ENCODE data around the gene VIPR2. TPM values are rescaled to one million over a fixed set of nuclear protein-coding genes. Genes with fewer than 3 reads are reported as not detected.
A peak's percentile ranks its signal among the peaks of the same experiment; 100 is the strongest.
"Not testable (repeated sequence)": the region's sequence is repeated elsewhere in the genome, so short reads cannot be mapped to it uniquely, and the experiment has no call there.

VIPR2 gene
- total and polyA plus RNA-seq, 10 donors: 0.41 to 1.4 (median 0.64) TPM

DNA sequence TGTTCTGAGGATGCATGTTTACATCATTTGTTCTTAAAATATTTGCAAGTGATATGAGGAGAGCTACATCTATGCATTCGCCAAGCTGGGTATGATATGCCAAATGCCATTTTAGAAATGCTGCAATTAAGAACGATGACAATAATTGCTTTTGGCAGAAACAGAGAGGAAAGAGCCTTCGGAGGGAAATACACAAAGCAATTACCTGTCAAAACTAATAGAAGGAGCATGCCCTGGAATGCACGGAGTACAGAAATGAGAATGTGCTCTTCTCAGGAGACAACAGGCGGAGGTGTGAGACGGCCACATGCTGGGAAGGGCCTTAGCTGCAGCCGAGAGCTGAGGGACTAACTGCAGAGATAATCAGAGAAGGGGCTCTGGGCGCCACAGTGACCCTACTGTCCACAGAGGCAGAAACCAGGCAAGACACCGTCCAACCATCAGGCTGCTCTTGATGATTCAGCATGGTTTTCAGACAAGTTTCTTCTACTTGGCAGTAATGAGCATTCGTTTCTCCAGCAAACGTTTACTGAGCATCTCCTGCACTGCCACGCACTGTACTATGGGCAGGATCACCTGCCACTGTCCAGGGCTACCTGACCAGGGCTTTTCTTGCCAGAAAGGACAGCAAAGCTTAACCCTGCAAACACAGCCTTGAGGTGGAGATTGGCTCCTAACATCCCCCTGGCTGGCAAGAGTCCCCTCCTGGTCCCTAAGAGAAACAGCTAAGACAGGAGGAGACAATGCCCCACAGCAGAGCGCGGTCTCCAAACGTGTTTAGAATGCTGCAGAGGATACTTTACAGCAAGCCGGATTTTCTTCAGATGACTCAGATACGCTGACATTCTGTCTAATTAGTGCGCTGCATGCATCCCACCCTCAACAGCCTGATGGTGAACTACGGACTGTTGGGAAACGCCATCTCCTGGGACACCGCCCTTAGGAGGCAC lies 18.1 kb downstream of the VIPR2 start:
- TF ChIP-seq, protein P1, sequence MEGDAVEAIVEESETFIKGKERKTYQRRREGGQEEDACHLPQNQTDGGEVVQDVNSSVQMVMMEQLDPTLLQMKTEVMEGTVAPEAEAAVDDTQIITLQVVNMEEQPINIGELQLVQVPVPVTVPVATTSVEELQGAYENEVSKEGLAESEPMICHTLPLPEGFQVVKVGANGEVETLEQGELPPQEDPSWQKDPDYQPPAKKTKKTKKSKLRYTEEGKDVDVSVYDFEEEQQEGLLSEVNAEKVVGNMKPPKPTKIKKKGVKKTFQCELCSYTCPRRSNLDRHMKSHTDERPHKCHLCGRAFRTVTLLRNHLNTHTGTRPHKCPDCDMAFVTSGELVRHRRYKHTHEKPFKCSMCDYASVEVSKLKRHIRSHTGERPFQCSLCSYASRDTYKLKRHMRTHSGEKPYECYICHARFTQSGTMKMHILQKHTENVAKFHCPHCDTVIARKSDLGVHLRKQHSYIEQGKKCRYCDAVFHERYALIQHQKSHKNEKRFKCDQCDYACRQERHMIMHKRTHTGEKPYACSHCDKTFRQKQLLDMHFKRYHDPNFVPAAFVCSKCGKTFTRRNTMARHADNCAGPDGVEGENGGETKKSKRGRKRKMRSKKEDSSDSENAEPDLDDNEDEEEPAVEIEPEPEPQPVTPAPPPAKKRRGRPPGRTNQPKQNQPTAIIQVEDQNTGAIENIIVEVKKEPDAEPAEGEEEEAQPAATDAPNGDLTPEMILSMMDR (IDR thresholded peaks at IDR 0.05 in 8 of 11, conservative IDR thresholded peaks at IDR 0.05 in 3 of 11): no peak
- no peak for TF ChIP-seq POLR2A (IDR thresholded peaks at IDR 0.05)
- TF ChIP-seq POLR2AphosphoS5 (IDR thresholded peaks at IDR 0.05): no peak
- Histone ChIP-seq H3K4me3 (no peak overlapping the region), H3K9me3 (peaks cover 0 to 6% (median 0%) of the 10 kb centered on the region in 8 donors), H3K36me3 (no peaks in the 10 kb centered on the region), H3K4me1 (no peaks in the 10 kb centered on the region), H3K27me3 (replicated peaks in 1 of 7) (peaks cover 0 to 33% (median 0%) of the 10 kb centered on the region in 7 donors), H3K27ac (no peak overlapping the region)
- peak; percentile 38 for DNase-seq
- 80 to 87% (median 84%) methylated on average over 21 of the region's 21 CpGs for WGBS, 5 donors
- intact Hi-C loops (cut with DNase I; ENCODE audit: low total_unique reads): no loop called here

DNA sequence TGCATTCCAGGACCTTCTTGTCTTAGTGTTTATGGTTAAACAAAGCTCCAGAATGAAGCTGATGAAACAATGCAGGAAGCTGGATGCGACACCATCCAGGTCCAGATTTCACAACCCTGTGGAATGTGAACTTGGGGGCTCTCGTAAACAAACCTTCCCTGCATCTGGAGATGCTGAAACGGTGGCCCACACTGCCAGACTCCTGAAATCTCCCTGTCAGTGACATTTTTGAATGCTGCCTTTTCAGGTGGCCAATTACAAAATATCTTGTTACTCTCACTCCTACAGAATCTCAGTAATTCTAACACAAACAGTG lies 18.8 kb downstream of the VIPR2 start:
- intact Hi-C loops (cut with DNase I; ENCODE audit: low total_unique reads): no loop called here
- peaks cover 0 to 8% (median 0%) of the 10 kb centered on the region in 8 donors for H3K9me3 ChIP-seq
- no peak overlapping the region for H3K4me3 ChIP-seq
- H3K27me3 ChIP-seq (replicated peaks in 1 of 7): peaks cover 0 to 37% (median 0%) of the 10 kb centered on the region in 7 donors
- H3K27ac ChIP-seq: no peak overlapping the region
- H3K4me1 ChIP-seq: no peaks in the 10 kb centered on the region
- TF ChIP-seq POLR2A (IDR thresholded peaks at IDR 0.05): no peak
- TF ChIP-seq POLR2AphosphoS5 (IDR thresholded peaks at IDR 0.05): no peak
- TF ChIP-seq, protein P1 (IDR thresholded peaks at IDR 0.05 in 8 of 11, conservative IDR thresholded peaks at IDR 0.05 in 3 of 11): no peak
- 42 to 73% (median 56%) methylated on average over 3 of the region's 3 CpGs for WGBS, 5 donors
- DNase-seq: no peak
- H3K36me3 ChIP-seq: no peaks in the 10 kb centered on the region

DNA sequence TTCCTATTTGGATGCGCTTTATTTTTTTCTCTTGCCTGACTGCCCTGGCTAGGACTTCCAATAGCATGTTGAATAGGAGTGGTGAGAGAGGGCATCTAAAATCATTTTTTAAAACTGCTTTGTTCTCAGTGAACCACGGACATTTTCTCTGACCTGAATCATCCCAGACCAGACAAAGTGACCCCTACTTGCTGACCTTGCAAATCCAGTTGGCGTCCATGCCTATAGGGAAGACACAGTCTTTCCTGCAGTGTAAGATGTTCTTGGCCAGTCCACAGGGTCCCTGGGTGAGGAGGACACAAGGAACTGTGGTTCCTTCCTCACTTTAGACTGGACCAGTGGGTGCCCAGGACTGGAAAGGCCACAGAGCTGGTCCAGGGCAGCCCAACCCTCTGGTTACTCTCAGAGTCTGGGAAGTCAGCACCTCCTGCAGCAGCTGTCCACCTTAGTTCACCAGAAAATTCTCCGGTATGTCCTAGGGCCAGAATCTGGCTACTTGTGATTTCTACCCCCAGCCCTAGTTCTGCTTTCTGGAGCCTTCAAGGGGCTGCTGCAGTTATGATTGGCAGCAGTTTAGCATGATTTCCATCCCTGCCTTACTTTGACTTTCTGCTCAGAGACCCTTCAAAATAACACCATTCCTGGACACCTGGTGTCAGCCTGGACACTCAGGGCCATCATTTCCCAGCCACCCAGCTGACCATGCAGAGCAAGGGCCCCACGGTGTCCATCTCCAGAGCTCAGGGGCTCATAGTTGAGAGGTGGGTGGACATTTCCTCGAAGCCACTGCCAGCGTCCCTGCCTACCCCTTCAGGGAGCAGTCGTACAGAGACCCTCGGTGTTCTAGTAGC lies 19.3 kb downstream of the VIPR2 start:
- Histone ChIP-seq H3K4me3 (no peak overlapping the region), H3K9me3 (peaks cover 0 to 8% (median 0%) of the 10 kb centered on the region in 8 donors), H3K4me1 (no peaks in the 10 kb centered on the region), H3K36me3 (no peaks in the 10 kb centered on the region), H3K27ac (no peak overlapping the region), H3K27me3 (replicated peaks in 1 of 7) (peaks cover 0 to 41% (median 0%) of the 10 kb centered on the region in 7 donors)
- peak; percentile 42 for DNase-seq
- intact Hi-C loops (cut with DNase I; ENCODE audit: low total_unique reads): no loop called here
- TF ChIP-seq, protein P1 (IDR thresholded peaks at IDR 0.05 in 8 of 11, conservative IDR thresholded peaks at IDR 0.05 in 3 of 11): no peak
- TF ChIP-seq POLR2AphosphoS5 (IDR thresholded peaks at IDR 0.05): no peak
- TF ChIP-seq POLR2A (IDR thresholded peaks at IDR 0.05): no peak
- 69 to 90% (median 77%) methylated on average over 9 of the region's 9 CpGs for WGBS, 5 donors

DNA sequence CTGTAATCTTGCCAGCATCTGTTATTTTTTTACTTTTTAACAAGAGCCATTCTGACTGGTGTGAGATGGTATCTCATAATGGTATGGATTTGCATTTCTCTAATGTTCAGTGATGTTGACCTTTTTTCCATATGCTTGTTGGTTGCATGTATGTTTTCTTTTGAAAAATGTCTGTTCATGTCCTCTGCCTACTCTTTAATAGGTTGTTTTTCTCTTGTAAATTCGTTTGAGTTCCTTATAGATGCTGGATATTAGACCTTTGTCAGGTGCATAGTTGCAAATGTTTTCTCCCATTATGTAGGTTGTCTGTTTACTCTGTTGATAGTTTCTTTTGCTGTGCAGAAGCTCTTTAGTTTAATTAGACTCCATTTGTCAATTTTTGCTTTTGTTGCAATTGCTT lies 20.9 kb downstream of the VIPR2 start:
- H3K4me3 ChIP-seq; H3K4me1 ChIP-seq; DNase-seq; H3K36me3 ChIP-seq; H3K9me3 ChIP-seq; intact Hi-C loops (cut with DNase I; ENCODE audit: low total_unique reads); H3K27ac ChIP-seq: not testable (repeated sequence)
- H3K27me3 ChIP-seq (replicated peaks in 1 of 7): peaks cover 0 to 54% (median 0%) of the 10 kb centered on the region in 7 donors
- 40 to 78% (median 50%) methylated on average over 1 of the region's 1 CpG for WGBS, 5 donors

DNA sequence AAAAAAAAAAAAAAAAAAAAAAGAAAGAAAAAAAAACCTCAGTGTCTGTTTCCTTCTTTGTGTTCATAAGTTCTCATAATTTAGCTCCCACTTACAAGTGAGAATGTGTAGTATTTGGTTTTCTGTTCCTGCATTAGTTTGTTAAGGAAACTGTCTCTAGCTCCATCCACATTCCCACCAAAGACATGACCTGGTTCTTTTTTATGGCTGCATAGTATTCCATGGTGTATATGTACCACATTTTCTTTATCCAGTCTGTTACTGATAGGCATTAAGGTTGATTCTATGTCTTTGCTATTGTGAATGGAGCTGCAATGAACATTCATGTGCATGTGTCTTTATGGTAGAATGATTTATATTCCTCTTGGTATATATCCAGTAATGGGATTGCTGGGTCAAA lies 21.4 kb downstream of the VIPR2 start:
- H3K27ac ChIP-seq; H3K9me3 ChIP-seq; H3K36me3 ChIP-seq; DNase-seq; intact Hi-C loops (cut with DNase I; ENCODE audit: low total_unique reads); H3K4me3 ChIP-seq; H3K4me1 ChIP-seq: not testable (repeated sequence)
- H3K27me3 ChIP-seq (replicated peaks in 1 of 7): peaks cover 0 to 49% (median 0%) of the 10 kb centered on the region in 7 donors
